NCI-H2107 treated with DMSO at 0.1 percent for 48 hours (cell line): ENCODE measurements around the gene EFCC1.
A peak's percentile ranks its signal among the peaks of the same experiment; 100 is the strongest.

ENCODE experiments used
- DNase-seq: peaks from one replicate; lab custom pipeline; 2025; ENCODE audit not compliant: unreplicated experiment; lab: John Stamatoyannopoulos, UW

EFCC1 gene

GRCh38 chr3:129014148-129014547 is 13.0 kb downstream of the EFCC1 start:
- no peak for DNase-seq

GRCh38 chr3:129014793-129015345 is 13.8 kb downstream of the EFCC1 start:
- DNase-seq: no peak

GRCh38 chr3:129015388-129016105 is 14.4 kb downstream of the EFCC1 start:
- DNase-seq: no peak

GRCh38 chr3:129016356-129016719 is 15.2 kb downstream of the EFCC1 start:
- peak; percentile 98 for DNase-seq

GRCh38 chr3:129016720-129017483 is 15.8 kb downstream of the EFCC1 start:
- no peak for DNase-seq

GRCh38 chr3:129017484-129017899 is 16.4 kb downstream of the EFCC1 start:
- no peak for DNase-seq

GRCh38 chr3:129018271-129018670 is 17.2 kb downstream of the EFCC1 start:
- DNase-seq: no peak

GRCh38 chr3:129018751-129019150 is 17.6 kb downstream of the EFCC1 start:
- no peak for DNase-seq

- no peak for DNase-seq
Measured at GRCh38 chr3:129019266-129019665, 18.2 kb downstream of the EFCC1 start.

- DNase-seq: no peak
Measured at GRCh38 chr3:129020691-129021090, 19.6 kb downstream of the EFCC1 start.

GRCh38 chr3:129021140-129021551 is 20.0 kb downstream of the EFCC1 start:
- DNase-seq: no peak

- DNase-seq: no peak
Measured at GRCh38 chr3:129022114-129023007, 21.3 kb downstream of the EFCC1 start.

- no peak for DNase-seq
Measured at GRCh38 chr3:129023008-129023358, 21.9 kb downstream of the EFCC1 start.

GRCh38 chr3:129023909-129024308 is 22.8 kb downstream of the EFCC1 start:
- peak; percentile 75 for DNase-seq

- no peak for DNase-seq
Measured at GRCh38 chr3:129025108-129025507, 24.0 kb downstream of the EFCC1 start.

GRCh38 chr3:129025691-129026435 is 24.8 kb downstream of the EFCC1 start:
- DNase-seq: no peak

- peak; percentile 65 for DNase-seq
Measured at GRCh38 chr3:129026728-129027543, 25.8 kb downstream of the EFCC1 start.

- no peak for DNase-seq
Measured at GRCh38 chr3:129027544-129027880, 26.4 kb downstream of the EFCC1 start.

- no peak for DNase-seq
Measured at GRCh38 chr3:129028866-129029265, 27.8 kb downstream of the EFCC1 start.

- DNase-seq: no peak
Measured at GRCh38 chr3:129030611-129031010, 29.5 kb downstream of the EFCC1 start.
